ENCODE measurements around the gene TFAP2E.

DNA sequence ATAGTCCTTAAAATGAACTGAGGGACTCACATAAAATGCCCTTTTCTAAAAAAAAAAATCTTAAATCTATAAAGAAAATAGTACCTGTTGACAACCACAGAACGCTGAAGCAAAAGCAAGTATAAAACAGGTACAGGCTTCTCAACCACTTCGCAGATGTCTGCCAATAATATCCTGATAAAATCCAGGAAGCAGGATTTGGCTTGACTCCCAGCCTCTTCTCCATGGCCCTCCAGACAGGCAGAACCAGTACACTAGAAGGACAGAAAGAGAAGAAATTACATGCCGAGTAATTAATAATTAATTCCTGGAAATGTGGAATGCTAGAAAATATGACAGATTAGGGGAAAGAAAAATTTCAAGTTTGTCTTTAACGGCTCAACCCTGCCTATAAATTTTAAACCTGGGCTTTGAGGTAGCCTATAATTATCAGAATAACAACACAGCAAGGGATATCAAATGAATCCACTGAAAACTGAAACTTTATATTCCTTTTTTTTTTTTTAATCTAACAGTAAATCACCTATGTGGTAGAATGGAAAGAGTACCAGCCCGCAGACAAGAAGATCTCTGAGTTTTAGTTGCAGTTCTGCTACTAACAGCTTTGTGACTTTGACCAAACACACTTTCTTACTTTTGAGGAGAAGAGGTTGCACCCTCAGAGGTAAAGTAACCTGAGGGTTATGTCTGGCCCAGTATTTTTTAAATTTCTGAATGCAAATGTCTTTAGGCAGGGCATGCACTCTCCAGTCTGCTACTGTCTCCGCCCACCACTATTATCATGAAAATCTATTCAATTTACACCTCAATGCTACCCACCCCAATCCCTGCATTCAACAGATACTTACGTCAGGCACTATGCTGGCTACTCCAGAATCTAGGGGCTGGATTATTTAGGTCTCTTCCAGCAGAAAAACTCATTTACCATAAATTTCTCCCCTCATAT is 18.6 kb upstream of the TFAP2E start:
- TF ChIP-seq REST (IDR thresholded peaks at IDR 0.05; ENCODE audit: insufficient read depth in 1 of 2, low read depth in 2 of 2, low read length in 2 of 2) = no peak
- TF ChIP-seq SIN3A (IDR thresholded peaks at IDR 0.05; ENCODE audit: borderline replicate concordance, insufficient read depth, low read length) = no peak
- no peak for TF ChIP-seq POLR2AphosphoS5 (IDR thresholded peaks at IDR 0.05; ENCODE audit: low read depth, low read length)
- TF ChIP-seq FOXP2 (optimal IDR thresholded peaks at IDR 0.05; ENCODE audit: borderline replicate concordance, extremely low read depth, extremely low read length, insufficient read depth) = no peak

Data from PFSK-1 (cell line).